ENCODE measurements around the gene PELI2. TPM values are rescaled to one million over a fixed set of nuclear protein-coding genes. Genes with fewer than 3 reads are reported as not detected.

The PELI2 gene
- total RNA-seq, 2 donors from 2014 or later, result 8.9 to 25.7 TPM

DNA sequence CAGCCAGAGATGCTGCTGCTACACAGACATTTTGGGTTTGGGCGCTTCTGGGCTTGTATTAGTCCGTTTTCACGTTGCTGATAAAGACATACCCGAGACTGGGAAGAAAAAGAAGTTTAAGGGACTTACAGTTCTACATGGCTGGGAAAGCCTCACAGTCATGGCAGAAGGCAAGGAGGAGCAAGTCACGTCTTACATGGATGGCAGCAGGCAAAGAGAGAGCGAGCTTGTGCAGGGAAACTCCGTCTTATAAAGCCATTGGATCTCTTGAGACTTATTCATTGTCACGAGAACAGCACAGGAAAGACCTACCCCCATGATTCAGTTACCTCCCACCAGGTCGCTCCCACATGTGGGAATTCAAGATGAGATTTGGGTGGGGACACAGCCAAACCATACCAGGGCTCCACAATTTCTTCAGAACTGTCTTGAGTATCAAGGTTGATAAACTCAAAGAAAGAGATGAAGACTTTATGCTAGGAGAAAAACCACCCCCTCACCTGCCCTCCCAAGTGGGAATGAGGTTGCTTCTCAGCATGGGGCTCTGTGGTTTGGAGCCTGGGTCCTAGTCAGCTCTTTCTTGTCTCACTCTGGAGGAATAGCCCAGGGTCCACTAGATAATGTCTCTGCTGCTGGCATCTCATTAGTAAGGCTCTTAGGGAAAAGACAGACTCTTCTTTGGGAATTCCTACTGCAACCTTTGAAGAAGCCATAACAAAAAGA, 200.3 kb downstream of the PELI2 start:
- no peak overlapping the region for H3K4me3 ChIP-seq
- H3K4me1 ChIP-seq (replicated peaks), result no peaks in the 10 kb centered on the region
- intact Hi-C loops (cut with DNase I), result no loop called here
- no peak overlapping the region for H3K27ac ChIP-seq
- 92% methylated on average over 9 of the region's 9 CpGs for WGBS
- H3K27me3 ChIP-seq (replicated peaks; ENCODE audit: insufficient read depth), result no peaks in the 10 kb centered on the region
- no peaks in the 10 kb centered on the region for H3K9me3 ChIP-seq
- H3K36me3 ChIP-seq, result no peaks in the 10 kb centered on the region
- TF ChIP-seq POLR2A (IDR thresholded peaks at IDR 0.05), result no peak
- TF ChIP-seq, protein P1, sequence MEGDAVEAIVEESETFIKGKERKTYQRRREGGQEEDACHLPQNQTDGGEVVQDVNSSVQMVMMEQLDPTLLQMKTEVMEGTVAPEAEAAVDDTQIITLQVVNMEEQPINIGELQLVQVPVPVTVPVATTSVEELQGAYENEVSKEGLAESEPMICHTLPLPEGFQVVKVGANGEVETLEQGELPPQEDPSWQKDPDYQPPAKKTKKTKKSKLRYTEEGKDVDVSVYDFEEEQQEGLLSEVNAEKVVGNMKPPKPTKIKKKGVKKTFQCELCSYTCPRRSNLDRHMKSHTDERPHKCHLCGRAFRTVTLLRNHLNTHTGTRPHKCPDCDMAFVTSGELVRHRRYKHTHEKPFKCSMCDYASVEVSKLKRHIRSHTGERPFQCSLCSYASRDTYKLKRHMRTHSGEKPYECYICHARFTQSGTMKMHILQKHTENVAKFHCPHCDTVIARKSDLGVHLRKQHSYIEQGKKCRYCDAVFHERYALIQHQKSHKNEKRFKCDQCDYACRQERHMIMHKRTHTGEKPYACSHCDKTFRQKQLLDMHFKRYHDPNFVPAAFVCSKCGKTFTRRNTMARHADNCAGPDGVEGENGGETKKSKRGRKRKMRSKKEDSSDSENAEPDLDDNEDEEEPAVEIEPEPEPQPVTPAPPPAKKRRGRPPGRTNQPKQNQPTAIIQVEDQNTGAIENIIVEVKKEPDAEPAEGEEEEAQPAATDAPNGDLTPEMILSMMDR (IDR thresholded peaks at IDR 0.05), result no peak
- TF ChIP-seq POLR2AphosphoS5 (IDR thresholded peaks at IDR 0.05), result no peak
- DNase-seq (ENCODE audit: low spot score), result no peak

DNA sequence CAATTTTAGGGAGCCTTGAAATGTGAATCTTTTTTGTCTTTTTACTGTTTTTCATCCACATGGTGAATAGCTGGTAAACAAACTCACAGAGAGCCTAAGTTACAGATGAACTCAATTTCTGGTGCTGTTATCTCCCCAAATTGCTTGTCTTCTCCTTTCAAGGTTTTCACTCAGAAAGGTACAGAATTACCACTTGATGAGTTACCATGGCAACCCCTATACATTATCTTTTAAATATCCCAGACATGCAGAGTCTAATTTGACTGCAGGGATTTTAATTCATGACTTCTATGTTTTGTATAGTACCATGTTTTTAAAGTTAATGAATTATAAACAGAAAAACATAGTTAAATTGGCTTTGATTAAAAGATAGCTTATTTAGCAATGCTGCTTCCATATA, 203.7 kb downstream of the PELI2 start:
- Histone ChIP-seq H3K27ac (no peak overlapping the region), H3K27me3 (replicated peaks; ENCODE audit: insufficient read depth) (no peaks in the 10 kb centered on the region), H3K9me3 (no peaks in the 10 kb centered on the region), H3K36me3 (no peaks in the 10 kb centered on the region), H3K4me1 (replicated peaks) (no peaks in the 10 kb centered on the region), H3K4me3 (no peak overlapping the region)
- intact Hi-C loops (cut with DNase I), result no loop called here
- TF ChIP-seq, protein P1 (IDR thresholded peaks at IDR 0.05), result no peak
- TF ChIP-seq POLR2AphosphoS5 (IDR thresholded peaks at IDR 0.05) (no peak), POLR2A (IDR thresholded peaks at IDR 0.05) (no peak)
- no peak for DNase-seq (ENCODE audit: low spot score)

DNA sequence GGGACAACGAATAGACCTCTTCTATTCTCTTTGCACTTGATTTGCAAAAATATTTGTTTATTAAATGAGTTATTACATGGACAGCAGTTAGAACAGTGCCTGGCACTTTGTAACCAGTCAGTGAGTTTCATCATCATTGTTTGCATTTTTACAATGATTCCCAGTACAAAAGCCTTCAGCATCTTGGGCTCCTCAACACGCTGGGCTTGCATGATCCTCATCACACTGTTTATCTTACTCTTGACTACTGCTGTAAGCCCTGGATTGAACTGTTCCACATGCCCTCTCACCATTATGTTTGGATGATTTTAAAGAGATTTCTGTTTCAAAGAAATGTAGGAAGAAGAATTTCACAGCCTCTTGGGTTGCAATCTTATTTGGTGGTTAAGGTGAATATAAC, 204.3 kb downstream of the PELI2 start:
- Histone ChIP-seq H3K27ac (no peak overlapping the region), H3K9me3 (no peaks in the 10 kb centered on the region), H3K27me3 (replicated peaks; ENCODE audit: insufficient read depth) (no peaks in the 10 kb centered on the region), H3K4me1 (replicated peaks) (no peaks in the 10 kb centered on the region), H3K4me3 (no peak overlapping the region), H3K36me3 (no peaks in the 10 kb centered on the region)
- 86% methylated on average over 2 of the region's 2 CpGs for WGBS
- intact Hi-C loops (cut with DNase I), result no loop called here
- TF ChIP-seq, protein P1 (IDR thresholded peaks at IDR 0.05), result no peak
- no peak for TF ChIP-seq POLR2A (IDR thresholded peaks at IDR 0.05)
- no peak for TF ChIP-seq POLR2AphosphoS5 (IDR thresholded peaks at IDR 0.05)
- DNase-seq (ENCODE audit: low spot score), result no peak

DNA sequence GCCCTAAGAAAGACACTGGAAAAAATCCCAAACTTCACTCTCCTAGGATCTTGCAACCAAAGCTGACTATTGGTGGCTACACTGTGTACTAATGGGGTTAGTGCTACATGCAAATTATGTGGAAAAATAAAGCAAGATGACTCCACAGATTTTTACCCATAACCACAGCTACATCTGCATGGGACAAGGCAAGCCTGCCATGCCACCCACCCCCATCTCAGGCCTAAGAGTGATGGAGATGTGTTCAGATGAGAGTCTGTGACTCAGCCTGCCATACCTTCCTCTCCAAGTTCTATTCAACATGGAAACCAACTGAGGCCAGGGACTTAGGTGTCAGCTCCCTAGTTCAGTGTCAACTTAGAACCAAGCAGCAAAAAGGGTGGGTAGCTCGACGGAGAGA, 206.2 kb downstream of the PELI2 start:
- H3K9me3 ChIP-seq, result no peaks in the 10 kb centered on the region
- H3K4me1 ChIP-seq (replicated peaks), result no peaks in the 10 kb centered on the region
- H3K27me3 ChIP-seq (replicated peaks; ENCODE audit: insufficient read depth), result no peaks in the 10 kb centered on the region
- TF ChIP-seq POLR2A (IDR thresholded peaks at IDR 0.05), result no peak
- TF ChIP-seq POLR2AphosphoS5 (IDR thresholded peaks at IDR 0.05), result no peak
- TF ChIP-seq, protein P1 (IDR thresholded peaks at IDR 0.05), result no peak
- H3K27ac ChIP-seq, result no peak overlapping the region
- H3K36me3 ChIP-seq, result no peaks in the 10 kb centered on the region
- no peak overlapping the region for H3K4me3 ChIP-seq
- 77% methylated on average over 2 of the region's 2 CpGs for WGBS
- intact Hi-C loops (cut with DNase I), result no loop called here
- DNase-seq (ENCODE audit: low spot score), result no peak

All from prostate gland (tissue), 2 donors.